ENCODE results near the gene KRTAP5-1.
"Not testable (repeated sequence)": the region's sequence is repeated elsewhere in the genome, so short reads cannot be mapped to it uniquely, and the experiment has no call there.

DNA sequence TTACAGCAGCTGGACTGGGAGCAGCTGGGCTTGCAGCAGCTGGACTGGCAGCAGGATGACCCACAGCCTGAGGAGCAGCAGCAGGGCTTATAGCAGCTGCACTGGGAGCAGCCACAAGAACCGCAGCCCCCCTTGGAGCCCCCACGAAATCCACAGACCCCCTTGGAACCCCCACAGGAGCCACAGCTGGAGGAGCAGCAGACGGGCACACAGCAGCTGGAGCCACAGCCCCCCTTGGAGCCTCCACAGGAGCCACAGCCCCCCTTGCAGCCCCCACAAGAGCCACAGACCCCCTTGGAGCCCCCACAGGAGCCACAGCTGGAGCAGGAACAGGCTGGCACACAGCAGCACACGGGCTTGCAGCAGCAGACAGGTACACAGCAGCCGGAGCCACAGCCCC, 22.8 kb upstream of the KRTAP5-1 start:
- TF ChIP-seq, protein P1, sequence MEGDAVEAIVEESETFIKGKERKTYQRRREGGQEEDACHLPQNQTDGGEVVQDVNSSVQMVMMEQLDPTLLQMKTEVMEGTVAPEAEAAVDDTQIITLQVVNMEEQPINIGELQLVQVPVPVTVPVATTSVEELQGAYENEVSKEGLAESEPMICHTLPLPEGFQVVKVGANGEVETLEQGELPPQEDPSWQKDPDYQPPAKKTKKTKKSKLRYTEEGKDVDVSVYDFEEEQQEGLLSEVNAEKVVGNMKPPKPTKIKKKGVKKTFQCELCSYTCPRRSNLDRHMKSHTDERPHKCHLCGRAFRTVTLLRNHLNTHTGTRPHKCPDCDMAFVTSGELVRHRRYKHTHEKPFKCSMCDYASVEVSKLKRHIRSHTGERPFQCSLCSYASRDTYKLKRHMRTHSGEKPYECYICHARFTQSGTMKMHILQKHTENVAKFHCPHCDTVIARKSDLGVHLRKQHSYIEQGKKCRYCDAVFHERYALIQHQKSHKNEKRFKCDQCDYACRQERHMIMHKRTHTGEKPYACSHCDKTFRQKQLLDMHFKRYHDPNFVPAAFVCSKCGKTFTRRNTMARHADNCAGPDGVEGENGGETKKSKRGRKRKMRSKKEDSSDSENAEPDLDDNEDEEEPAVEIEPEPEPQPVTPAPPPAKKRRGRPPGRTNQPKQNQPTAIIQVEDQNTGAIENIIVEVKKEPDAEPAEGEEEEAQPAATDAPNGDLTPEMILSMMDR (optimal IDR thresholded peaks at IDR 0.05 in 1 of 3, IDR thresholded peaks at IDR 0.05 in 1 of 3, conservative IDR thresholded peaks at IDR 0.05 in 1 of 3; ENCODE audit: extremely low read depth in 1 of 3, insufficient read depth in 2 of 3, low read length in 3 of 3), result not testable (repeated sequence)
- TF ChIP-seq EZH2 (IDR thresholded peaks at IDR 0.05; ENCODE audit: low read length), result not testable (repeated sequence)
